GM21737 (cell line): Measurements from ENCODE around the gene ITFG2.

Experiments
- ATAC-seq: cut with Tn5 transposase; IDR thresholded peaks from one replicate; pipeline ENCODE4 v1.9.1; 2021; ENCODE audit warnings: mild to moderate bottlenecking, moderate library complexity; ENCODE audit not compliant: unreplicated experiment

Gene ITFG2

GRCh38 chr12:2794736-2795289, 17.7 kb upstream of the ITFG2 start, which contains the start of gene FKBP4:
Gene FKBP4 (plus strand): TSS chr12:2794970. CDS start chr12:2795140, 170 bp downstream.
- ATAC-seq = peak; percentile 78

- ATAC-seq = peak; percentile 59
Measured at GRCh38 chr12:2795291-2796186, 16.9 kb upstream of the ITFG2 start.

GRCh38 chr12:2796187-2796666, 16.2 kb upstream of the ITFG2 start:
- ATAC-seq = no peak

DNA sequence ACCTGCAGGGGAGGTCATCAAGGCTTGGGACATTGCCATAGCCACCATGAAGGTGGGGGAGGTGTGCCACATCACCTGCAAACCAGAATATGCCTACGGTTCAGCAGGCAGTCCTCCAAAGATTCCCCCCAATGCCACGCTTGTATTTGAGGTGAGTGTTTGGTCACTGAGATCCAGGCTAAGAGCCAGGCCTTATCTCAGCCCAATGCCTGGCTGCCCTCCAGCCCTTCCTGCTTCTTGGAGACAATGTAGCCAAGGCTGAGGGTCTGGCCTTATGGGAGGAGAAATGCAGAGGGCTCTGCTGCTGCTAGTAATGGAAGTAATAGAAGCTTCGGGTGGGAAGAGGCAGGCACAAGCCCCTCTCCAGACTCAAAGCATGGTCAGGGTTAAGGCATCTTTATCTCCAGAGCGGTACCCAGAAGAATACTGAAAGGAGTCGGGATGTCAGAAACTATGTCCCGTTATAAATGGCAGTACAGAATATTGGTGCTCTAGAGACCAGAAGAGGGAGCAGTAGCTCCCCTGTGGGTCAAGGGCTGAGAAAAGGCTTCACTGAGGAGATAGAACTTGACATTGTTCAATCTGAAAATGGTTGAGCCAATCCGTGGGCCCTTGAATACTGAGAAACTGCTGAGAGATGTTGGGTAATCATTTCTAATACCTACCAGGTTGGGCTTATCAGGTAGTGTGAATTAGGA, 14.6 kb upstream of the ITFG2 start:
- no peak for ATAC-seq

DNA sequence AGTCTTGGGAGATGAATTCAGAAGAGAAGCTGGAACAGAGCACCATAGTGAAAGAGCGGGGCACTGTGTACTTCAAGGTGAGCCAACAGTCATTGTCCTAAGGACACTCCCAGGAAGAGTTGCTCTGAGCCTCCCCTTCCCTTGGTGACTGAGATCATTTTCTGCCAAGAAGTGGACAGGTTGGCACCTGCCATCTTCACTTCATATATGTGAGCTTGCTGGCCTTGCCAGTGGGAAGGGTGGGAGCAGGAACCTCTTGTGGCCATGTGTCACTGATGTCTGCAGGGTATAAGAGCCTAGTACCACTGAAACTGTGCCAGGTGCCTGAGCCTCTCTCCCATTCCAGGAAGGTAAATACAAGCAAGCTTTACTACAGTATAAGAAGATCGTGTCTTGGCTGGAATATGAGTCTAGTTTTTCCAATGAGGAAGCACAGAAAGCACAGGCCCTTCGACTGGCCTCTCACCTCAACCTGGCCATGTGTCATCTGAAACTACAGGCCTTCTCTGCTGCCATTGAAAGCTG, 12.4 kb upstream of the ITFG2 start:
- no peak for ATAC-seq

- no peak for ATAC-seq
Measured at GRCh38 chr12:2801044-2801783, 11.3 kb upstream of the ITFG2 start.

DNA sequence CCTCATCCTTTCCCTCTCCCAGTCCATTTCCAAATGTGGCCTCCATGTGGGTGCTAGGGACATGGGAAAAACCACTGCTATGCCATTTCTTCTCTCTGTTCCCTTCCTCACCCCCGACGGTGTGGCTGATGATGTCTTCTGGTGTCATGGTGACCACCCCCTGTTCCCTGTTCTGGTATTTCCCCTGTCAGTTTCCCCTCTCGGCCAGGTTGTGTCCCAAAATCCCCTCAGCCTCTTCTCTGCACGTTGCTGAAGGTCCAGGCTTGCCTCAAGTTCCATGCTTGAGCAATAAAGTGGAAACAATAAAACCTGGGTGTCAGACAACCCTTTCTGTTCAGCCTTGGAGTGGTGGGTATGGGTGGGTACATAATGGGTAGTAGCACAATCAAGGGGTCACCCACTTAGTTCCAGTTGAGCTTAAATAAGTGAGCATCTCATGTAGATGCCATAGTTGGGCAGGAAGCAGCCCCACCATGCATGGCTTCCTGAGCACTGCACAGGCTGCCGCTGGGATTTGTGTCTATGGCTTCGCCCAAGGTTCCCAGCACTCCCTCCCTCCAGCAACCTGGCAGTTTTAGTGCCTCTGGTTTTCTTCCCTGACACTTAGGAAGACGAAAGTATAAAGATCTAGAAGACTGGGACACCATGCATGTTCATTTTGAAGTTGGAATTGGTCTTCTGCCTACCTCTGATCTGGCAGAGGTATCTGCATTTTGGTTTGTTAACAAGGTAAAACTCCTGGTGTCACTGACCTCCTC, 8.7 kb upstream of the ITFG2 start:
- no peak for ATAC-seq

DNA sequence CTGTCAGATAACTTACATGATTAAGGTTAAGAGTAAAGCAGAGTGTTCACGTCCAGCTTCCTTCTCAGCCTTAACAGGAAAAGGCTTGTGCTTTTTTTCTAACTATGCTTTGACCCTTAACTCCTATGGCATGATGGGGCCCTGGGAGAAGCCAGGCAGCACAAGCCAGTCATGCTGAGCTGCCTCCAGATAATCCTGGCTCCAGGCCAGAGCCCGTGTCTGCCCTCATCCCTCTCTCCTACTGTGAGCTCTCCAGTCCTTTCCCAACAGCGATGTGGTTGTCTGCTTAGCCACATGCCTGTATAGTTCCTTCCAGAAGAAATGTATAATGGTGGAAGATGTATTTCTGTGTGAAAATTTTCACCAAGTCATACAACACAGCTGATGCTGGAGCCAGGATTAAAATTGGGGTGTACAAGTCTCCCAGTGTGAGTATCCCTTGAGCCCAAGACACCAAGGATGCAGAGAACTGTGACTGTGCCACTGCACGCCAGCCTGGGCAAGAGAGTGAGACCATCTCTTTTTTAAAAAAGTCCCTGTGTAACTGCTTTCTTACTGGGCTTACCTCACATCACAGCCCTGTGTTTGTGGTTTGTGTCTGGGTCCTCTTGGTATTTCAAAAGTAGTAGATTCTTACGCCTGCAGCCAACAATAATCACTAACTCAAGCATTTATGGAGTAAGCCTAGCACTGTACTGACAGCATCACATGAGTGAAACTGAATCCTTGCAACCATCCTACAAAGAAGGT, 7.9 kb upstream of the ITFG2 start:
- ATAC-seq = no peak

GRCh38 chr12:2805143-2805520, 7.3 kb upstream of the ITFG2 start:
- no peak for ATAC-seq

DNA sequence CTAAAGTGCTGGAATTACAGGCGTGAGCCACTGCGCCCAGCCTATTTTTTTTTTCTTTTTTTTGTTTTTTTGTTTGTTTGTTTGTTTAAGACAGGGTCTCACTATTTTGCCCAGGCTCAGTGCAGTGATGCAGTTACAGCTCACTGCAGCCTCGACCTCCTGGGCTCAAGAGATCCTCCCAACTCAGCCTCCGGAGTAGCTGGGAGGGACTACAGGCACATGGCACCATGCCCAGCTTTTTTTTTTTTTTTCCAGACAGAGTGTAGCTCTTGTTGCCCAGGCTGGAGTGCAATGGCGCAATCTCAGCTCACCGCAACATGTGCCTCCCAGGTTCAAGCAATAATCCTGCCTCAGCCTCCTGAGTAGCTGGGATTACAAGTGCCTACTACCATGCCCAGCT, 5.8 kb upstream of the ITFG2 start:
- ATAC-seq = no peak

- ATAC-seq = no peak
Measured at GRCh38 chr12:2811801-2812200, 667 bp upstream of the ITFG2 start.

DNA sequence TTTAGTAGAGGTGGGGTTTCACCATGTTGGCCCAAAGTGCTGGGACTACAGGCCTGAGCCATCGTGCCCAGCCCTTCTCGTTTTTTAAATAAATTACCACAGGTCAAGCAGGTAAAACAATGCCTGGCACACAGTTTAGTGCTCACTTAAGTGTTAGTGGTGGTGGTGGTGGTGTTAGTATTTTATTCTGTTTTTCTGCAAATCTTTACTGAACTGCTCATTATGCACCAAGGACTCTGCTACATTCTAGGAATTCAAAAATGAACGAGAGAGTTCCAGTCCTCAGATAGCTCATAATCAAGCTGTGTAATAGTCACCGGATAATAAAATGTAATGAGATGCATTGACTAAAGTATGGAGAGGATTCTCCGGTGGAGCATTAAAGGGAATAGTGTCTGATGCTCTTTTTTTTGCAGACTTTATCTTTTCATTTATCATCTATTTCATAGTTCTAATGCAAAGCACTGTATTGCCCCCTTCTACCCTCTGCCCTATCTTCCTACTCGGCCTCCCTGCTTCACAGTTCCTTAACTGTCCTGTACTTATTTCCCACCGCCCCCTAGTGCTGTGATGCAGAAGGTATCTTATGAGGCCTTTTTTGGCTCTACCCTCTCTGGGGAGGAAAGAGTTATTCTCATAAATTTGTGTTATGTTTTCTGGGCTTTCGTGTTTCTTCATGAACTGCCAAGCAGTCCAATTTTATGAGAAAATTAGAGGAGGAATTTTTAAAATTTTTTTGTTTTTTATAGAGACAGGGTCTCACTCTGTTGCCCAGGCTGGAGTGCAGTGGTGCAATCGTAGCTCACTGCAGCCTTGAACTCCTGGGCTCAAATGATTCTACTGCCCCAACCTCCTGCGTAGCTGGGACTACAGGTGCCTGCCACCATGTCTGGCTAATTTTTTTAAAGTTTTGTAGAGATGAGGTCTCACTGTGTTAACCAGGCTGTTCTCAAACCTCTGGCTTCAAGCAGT, 1.0 kb downstream of the ITFG2 start:
- ATAC-seq = peak; percentile 34

- no peak for ATAC-seq
Measured at GRCh38 chr12:2819810-2820209, 7.3 kb downstream of the ITFG2 start.

- ATAC-seq = no peak
Measured at GRCh38 chr12:2820432-2820831, 8.0 kb downstream of the ITFG2 start.

DNA sequence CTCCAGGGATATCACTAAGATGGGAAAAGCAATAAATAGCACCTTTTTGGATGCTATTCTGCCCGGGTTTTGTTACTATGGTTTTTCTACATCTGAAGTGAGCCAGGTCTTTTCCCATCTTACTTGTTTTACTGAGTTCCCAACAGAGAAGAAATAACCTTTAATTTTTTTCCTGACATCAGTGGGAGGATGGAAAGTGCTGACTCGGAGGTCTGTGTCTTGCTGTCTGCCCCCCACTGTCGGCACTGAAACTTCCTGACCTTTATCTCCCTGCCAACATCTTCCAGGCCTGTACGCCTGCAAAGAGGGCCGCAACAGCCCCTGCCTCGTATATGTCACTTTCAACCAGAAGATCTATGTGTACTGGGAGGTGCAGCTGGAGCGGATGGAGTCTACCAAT, 11.0 kb downstream of the ITFG2 start:
- ATAC-seq = no peak

DNA sequence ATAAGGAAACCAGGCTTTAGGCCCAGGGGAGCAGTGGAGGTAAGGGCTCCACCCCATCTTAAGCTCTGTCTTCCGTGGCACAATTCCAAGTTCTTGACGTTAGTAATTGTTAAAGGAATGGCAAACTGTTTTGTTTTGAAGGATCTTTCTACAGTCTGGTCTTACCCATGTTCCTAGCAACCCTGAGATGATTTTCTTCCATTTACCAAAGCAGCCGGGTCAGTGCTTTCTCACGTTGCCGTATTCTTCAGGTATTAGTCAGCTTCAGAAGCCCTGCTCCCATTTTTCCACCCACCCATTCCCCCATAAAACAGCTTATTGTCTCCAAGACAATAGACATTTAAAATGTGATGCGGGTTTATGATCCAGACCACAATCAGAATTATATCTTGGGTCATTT, 12.1 kb downstream of the ITFG2 start:
- no peak for ATAC-seq

DNA sequence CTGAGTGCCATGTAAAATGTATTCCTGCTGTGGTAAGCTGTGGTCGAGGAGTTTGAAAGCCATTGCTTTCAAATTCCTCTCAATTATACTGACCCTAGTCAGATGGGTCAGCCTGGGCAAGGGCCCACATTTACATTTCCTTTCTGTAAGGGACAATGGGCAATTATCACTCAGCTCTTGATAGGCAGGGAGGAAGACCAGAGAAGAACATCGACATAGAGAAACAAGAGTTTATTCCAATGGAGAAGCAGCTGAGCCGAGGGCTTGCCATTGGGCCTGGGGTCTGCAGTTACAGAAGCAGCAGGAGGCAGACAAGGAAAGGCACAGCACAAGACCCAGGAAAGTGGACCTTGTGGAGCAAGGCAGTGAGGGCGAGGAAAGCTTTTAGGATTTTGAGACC, 12.7 kb downstream of the ITFG2 start:
- ATAC-seq = no peak

DNA sequence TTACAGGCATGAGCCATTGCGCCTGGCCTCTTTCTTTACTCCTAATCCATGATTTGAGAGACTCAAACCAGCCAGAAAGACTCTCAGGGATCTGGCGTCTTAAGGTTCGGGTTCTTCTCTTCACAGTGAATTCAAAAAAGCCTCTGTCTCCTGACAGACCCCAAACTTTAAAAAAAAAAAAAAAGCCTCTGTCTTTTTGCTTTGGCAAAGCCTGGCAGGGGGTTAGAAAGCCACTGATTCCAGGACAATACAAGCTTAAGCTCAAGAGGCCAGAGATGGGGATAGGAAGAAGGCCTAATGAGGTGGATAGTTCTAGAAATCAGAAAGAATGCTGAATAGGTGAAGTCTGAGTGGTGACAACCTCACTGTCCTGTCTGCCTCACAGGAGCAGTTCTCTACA, 13.6 kb downstream of the ITFG2 start:
- no peak for ATAC-seq
